ENCODE measurements around the gene PAK5. TPM values are rescaled to one million over a fixed set of nuclear protein-coding genes. Genes with fewer than 3 reads are reported as not detected.

PAK5 gene
- total RNA-seq, 2 donors from 2014 or later = not detected

GRCh38 chr20:9616455-9616805, 222.4 kb downstream of the PAK5 start:
- DNase-seq (ENCODE audit: low spot score in 2 of 2) (no peak), ATAC-seq (no peak)
- H3K9me3 Mint-ChIP-seq = no peaks in the 10 kb centered on the region
- H3K27ac Mint-ChIP-seq = no peak overlapping the region
- H3K36me3 Mint-ChIP-seq = no peaks in the 10 kb centered on the region

DNA sequence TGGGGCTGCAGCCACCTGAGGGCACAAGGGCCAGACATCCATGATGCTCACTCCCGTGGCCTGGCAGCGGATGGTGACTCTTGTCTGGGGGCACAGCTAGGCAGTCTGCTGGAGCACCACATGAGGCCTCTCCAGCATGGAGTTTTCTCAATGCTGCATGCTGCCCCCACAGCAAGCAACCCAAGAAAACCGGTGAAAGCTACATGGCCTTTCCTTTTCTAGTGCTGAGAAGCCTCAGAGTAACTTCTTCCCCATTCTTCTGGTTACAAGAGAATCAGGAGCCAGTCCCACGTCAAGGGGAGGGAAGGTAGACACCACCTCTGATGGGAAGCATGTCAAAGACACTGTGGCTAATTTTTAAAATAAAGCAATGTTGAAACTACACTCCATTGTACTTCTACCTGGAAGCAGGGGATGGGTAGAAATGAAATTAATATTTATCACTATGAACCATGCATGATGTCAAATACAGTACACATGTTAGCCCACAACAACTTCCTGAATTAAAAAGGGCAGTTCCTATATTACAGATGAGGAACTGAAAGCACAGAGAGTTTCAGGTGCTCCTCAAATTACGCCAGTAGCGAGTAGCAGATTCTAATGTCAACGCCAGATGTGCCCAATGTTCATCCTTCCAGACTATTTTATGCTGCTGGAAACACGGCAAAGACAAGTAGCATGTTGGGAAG, 223.0 kb downstream of the PAK5 start:
- Mint-ChIP-seq H3K36me3 (no peaks in the 10 kb centered on the region), H3K9me3 (no peaks in the 10 kb centered on the region), H3K27ac (no peak overlapping the region)
- ATAC-seq (no peak), DNase-seq (ENCODE audit: low spot score in 2 of 2) (no peak)

DNA sequence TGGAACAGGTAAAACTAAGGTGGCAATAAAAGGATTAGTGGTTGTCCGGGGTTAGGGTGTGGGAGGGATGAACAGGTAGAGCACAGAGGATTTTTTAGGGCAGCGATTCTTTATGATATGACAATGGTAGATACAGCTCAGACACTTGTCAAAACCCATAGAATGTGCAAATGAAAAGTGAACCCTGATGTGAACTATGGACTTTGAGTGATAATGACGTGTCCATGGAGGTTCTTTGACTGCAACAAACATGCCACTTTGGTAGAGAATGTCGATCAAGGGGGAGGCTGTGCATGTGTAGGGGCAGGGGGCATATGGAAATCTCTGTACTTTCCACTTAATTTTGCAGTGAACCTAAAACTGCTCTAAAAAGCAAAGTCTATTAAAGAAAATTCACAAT, 223.8 kb downstream of the PAK5 start:
- no peak overlapping the region for H3K27ac Mint-ChIP-seq
- no peaks in the 10 kb centered on the region for H3K36me3 Mint-ChIP-seq
- DNase-seq (ENCODE audit: low spot score in 2 of 2) = no peak
- no peak for ATAC-seq
- no peaks in the 10 kb centered on the region for H3K9me3 Mint-ChIP-seq

GRCh38 chr20:9613871-9614270, 225.0 kb downstream of the PAK5 start:
- H3K9me3 Mint-ChIP-seq = no peaks in the 10 kb centered on the region
- no peaks in the 10 kb centered on the region for H3K36me3 Mint-ChIP-seq
- no peak for DNase-seq (ENCODE audit: low spot score in 2 of 2)
- no peak for ATAC-seq
- H3K27ac Mint-ChIP-seq = no peak overlapping the region

- Mint-ChIP-seq H3K36me3 (no peaks in the 10 kb centered on the region), H3K27ac (no peak overlapping the region), H3K9me3 (no peaks in the 10 kb centered on the region)
- ATAC-seq (no peak), DNase-seq (ENCODE audit: low spot score in 2 of 2) (no peak)
Observed at GRCh38 chr20:9611921-9612320, 227.0 kb downstream of the PAK5 start.

DNA sequence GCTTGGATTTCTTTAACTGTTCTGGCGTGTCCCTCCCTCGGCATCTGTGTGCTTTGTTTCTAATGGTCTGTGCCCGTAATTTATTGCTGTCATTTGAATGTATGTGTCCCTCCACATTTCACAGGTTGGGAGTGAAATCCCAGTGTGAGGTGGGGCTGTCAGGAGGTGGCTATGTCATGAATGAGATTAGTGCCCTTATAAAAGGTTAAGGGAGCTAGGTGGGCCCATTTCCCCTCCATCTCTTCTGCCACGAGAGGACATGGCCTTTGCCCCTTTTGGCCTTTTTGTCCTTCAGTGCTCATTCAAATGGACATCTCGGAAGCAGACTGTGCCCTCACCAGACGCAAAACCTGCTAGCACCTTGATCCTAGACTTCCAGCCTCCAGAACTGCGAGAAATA, 228.2 kb downstream of the PAK5 start:
- Mint-ChIP-seq H3K27ac (no peak overlapping the region), H3K9me3 (no peaks in the 10 kb centered on the region), H3K36me3 (no peaks in the 10 kb centered on the region)
- no peak for ATAC-seq
- no peak for DNase-seq (ENCODE audit: low spot score in 2 of 2)

- no peaks in the 10 kb centered on the region for H3K9me3 Mint-ChIP-seq
- H3K27ac Mint-ChIP-seq = no peak overlapping the region
- ATAC-seq = peak in 1 of 2 donors; percentile 46
- DNase-seq (ENCODE audit: low spot score in 2 of 2) = no peak
- H3K36me3 Mint-ChIP-seq = no peaks in the 10 kb centered on the region
Observed at GRCh38 chr20:9609887-9610502, 228.9 kb downstream of the PAK5 start.

DNA sequence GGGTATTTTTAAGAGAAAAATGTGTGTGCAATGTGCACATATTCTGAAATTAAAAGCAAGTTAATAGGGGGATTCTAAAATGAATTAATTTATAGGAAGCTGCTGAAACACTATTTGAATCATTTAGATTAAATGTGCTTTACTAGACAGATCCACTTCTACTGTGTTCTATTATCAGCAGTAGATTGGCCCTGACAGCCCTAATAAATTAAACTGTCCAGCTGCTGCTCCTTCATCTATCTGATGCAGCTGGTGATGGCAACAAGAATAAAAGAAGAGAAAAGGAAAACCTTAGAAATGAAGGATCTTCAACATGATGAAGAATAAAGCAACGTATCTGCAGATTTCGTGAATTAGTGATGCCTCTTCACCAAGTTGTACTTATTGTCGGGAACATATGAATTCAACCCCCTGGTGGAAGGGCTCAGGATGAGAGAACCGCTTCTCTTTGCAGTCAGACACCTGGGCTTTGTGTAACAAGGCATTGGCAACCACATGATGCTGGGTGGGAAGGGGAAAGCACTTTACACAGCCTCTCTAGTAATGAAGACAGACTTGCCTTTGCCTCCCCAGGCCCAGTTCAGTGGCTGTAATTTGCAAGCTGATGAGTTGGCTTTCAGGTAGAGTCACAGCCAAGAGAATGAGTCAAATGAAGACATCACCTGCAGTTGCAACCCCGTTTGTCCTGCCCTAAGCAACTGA, 230.1 kb downstream of the PAK5 start:
- ATAC-seq (peak in 1 of 2 donors; percentile 44), DNase-seq (ENCODE audit: low spot score in 2 of 2) (no peak)
- Mint-ChIP-seq H3K27ac (no peak overlapping the region), H3K36me3 (no peaks in the 10 kb centered on the region), H3K9me3 (no peaks in the 10 kb centered on the region)

DNA sequence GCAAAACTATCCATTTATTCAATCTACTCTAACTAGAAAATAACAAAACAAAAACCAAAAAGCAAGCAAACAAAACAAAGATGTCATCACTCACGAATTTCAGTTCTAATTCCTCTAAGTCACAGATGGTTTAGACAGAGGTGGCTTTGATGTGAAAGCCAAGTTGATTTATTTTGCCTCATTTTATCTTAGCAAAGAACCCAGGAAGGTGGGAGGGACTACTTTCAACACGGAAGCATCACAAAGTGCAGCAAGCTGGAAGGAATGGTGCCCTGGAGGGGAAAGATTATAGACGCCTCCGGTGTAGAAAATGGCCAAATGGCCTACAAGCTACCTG, 236.1 kb downstream of the PAK5 start:
- DNase-seq (ENCODE audit: low spot score in 2 of 2) (no peak), ATAC-seq (no peak)
- Mint-ChIP-seq H3K9me3 (no peaks in the 10 kb centered on the region), H3K27ac (no peak overlapping the region), H3K36me3 (no peaks in the 10 kb centered on the region)

- no peaks in the 10 kb centered on the region for H3K36me3 Mint-ChIP-seq
- no peak for DNase-seq (ENCODE audit: low spot score in 2 of 2)
- ATAC-seq = no peak
- H3K27ac Mint-ChIP-seq = no peak overlapping the region
- no peaks in the 10 kb centered on the region for H3K9me3 Mint-ChIP-seq
Observed at GRCh38 chr20:9600562-9600961, 238.3 kb downstream of the PAK5 start.

DNA sequence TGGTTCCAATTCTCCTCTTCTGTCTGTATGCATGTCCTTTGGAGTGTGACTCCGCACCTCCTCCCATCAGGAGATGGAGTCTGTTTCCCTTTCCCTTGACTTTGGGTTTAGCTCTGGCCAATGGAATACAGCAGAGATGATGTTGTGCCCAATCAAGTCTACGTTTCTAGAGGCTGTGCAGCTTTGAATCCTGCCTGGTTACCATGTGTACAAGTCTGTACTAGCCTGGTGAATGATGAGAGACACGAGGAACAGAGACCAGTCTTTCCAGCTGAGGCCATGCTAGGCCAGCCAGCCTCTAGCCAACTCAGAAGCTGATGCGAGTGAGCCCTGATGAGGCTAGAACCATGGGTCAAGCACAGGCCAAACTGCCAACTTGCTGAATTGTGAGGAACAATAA, 241.3 kb downstream of the PAK5 start:
- ATAC-seq (no peak), DNase-seq (ENCODE audit: low spot score in 2 of 2) (no peak)
- H3K27ac Mint-ChIP-seq = no peak overlapping the region
- H3K9me3 Mint-ChIP-seq = peaks cover 1 to 2% of the 10 kb centered on the region in 2 donors
- no peaks in the 10 kb centered on the region for H3K36me3 Mint-ChIP-seq

DNA sequence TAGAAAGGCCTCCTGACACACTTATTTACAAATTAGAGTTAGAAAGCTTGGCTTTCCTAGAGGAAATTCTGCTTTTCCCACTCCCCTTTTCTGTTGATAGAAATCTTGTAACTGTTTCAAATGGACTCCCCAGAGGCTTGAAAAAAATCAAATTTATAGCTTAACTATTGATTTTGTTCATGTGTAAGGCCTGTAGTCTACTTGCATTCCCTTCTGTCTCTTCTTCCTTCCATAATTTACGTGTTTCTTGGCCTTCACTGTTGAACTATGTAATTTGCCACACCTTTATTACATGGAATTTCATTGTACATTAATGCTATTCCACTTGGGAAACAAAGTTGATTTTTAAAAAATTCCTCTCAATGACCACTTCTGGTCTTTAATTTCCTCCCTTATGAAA, 243.1 kb downstream of the PAK5 start:
- Mint-ChIP-seq H3K27ac (no peak overlapping the region), H3K36me3 (no peaks in the 10 kb centered on the region), H3K9me3 (peaks cover 3 to 4% of the 10 kb centered on the region in 2 donors)

DNA sequence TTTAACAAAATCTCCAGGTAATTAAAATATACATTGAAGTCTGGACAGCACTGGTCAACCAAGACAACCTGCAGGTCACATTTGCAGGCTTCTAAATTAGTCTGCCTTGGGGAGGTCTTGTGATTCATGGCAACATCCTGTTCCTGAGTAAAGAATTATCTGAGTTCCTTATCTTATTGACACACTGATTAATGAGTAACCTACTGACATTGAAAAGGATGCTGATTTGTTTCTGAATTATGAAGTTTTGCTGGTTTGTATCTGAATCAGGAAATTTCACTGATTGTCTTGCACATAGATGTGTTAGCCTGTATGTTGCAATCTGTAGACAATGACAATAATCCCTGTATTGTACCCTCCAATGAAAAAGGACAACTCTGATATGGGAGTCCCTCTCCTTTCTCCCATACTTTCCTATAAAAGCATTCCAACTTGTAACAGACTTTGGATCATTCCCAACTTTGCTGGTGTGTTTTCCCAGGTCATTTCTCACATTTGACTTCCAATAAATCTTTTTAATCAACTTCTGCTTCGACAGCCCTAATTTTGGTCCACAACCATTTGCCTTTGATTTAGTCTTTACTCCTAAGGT, 244.5 kb downstream of the PAK5 start:
- no peaks in the 10 kb centered on the region for H3K36me3 Mint-ChIP-seq
- no peak for ATAC-seq

More for the DNA sequence above, 243.1 kb downstream of the PAK5 start:
- ATAC-seq = no peak
- no peak for DNase-seq (ENCODE audit: low spot score in 2 of 2)

GRCh38 chr20:9592419-9592818, 246.5 kb downstream of the PAK5 start:
- ATAC-seq = no peak

More for the DNA sequence above, 244.5 kb downstream of the PAK5 start:
- peaks cover 3 to 4% of the 10 kb centered on the region in 2 donors for H3K9me3 Mint-ChIP-seq
- no peak for DNase-seq (ENCODE audit: low spot score in 2 of 2)
- no peak overlapping the region for H3K27ac Mint-ChIP-seq

GRCh38 chr20:9591080-9591479, 247.8 kb downstream of the PAK5 start:
- Mint-ChIP-seq H3K9me3 (peaks cover 3 to 4% of the 10 kb centered on the region in 2 donors), H3K27ac (no peak overlapping the region), H3K36me3 (no peaks in the 10 kb centered on the region)
- no peak for DNase-seq (ENCODE audit: low spot score in 2 of 2)
- ATAC-seq = no peak

More at GRCh38 chr20:9592419-9592818, 246.5 kb downstream of the PAK5 start:
- Mint-ChIP-seq H3K36me3 (no peaks in the 10 kb centered on the region), H3K9me3 (peaks cover 3 to 4% of the 10 kb centered on the region in 2 donors), H3K27ac (no peak overlapping the region)
- DNase-seq (ENCODE audit: low spot score in 2 of 2) = no peak

- Mint-ChIP-seq H3K9me3 (peaks cover 3 to 4% of the 10 kb centered on the region in 2 donors), H3K36me3 (no peaks in the 10 kb centered on the region), H3K27ac (no peak overlapping the region)
- no peak for DNase-seq (ENCODE audit: low spot score in 2 of 2)
- ATAC-seq = no peak
Observed at GRCh38 chr20:9590189-9590588, 248.7 kb downstream of the PAK5 start.

DNA sequence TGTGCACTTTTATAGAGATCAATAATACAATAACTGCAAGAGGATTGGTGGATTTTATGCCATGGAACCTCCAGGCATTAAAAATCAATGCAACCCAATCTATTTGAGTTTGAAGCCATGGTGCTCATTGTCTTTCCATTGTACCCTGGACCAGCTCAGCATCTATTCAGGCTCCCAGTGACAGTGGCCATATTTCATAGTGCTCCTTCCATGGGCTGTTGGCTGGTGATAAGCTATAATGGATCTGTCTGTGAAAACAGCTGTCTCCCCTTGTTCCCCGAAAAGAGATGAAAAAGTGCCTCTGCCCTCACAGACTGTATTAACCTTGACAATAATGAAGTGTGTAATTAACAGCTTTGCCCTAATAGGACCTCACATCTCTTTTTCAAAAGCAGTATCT, 250.2 kb downstream of the PAK5 start:
- no peak for ATAC-seq
- no peaks in the 10 kb centered on the region for H3K36me3 Mint-ChIP-seq
- peaks cover 3 to 4% of the 10 kb centered on the region in 2 donors for H3K9me3 Mint-ChIP-seq
- no peak for DNase-seq (ENCODE audit: low spot score in 2 of 2)
- H3K27ac Mint-ChIP-seq = no peak overlapping the region

Data from activated naive CD4-positive, alpha-beta T cell treated with anti-CD3 and anti-CD28 coated beads, Interleukin-2, amount 50 U/mL, for 72 hours (primary cell).